ENCODE measurements around the gene IDNK. TPM values are rescaled to one million over a fixed set of nuclear protein-coding genes. Genes with fewer than 3 reads are reported as not detected.
A peak's percentile ranks its signal among the peaks of the same experiment; 100 is the strongest.

Gene IDNK
- total RNA-seq, 1 donor from 2014 or later, result 4.3 TPM

- H3K4me1 Mint-ChIP-seq (ENCODE audit: unreplicated experiment), result no peaks in the 10 kb centered on the region
- no peaks in the 10 kb centered on the region for H3K27me3 Mint-ChIP-seq (ENCODE audit: unreplicated experiment)
- H3K4me3 Mint-ChIP-seq (ENCODE audit: unreplicated experiment), result no peak overlapping the region
- no peak for DNase-seq (ENCODE audit: extremely low spot score, unreplicated experiment)
- TF ChIP-seq, protein P1, sequence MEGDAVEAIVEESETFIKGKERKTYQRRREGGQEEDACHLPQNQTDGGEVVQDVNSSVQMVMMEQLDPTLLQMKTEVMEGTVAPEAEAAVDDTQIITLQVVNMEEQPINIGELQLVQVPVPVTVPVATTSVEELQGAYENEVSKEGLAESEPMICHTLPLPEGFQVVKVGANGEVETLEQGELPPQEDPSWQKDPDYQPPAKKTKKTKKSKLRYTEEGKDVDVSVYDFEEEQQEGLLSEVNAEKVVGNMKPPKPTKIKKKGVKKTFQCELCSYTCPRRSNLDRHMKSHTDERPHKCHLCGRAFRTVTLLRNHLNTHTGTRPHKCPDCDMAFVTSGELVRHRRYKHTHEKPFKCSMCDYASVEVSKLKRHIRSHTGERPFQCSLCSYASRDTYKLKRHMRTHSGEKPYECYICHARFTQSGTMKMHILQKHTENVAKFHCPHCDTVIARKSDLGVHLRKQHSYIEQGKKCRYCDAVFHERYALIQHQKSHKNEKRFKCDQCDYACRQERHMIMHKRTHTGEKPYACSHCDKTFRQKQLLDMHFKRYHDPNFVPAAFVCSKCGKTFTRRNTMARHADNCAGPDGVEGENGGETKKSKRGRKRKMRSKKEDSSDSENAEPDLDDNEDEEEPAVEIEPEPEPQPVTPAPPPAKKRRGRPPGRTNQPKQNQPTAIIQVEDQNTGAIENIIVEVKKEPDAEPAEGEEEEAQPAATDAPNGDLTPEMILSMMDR (IDR thresholded peaks at IDR 0.05), result no peak
- peaks cover 44% of the 10 kb centered on the region for H3K36me3 Mint-ChIP-seq (ENCODE audit: unreplicated experiment)
- peaks cover 3% of the 10 kb centered on the region for H3K9me3 Mint-ChIP-seq (ENCODE audit: unreplicated experiment)
- no peak overlapping the region for H3K27ac Mint-ChIP-seq (ENCODE audit: unreplicated experiment)
Observed at GRCh38 chr9:83652433-83652832, 29.5 kb downstream of the IDNK start.

- no peak for DNase-seq (ENCODE audit: extremely low spot score, unreplicated experiment)
- no peak overlapping the region for H3K27ac Mint-ChIP-seq (ENCODE audit: unreplicated experiment)
- H3K27me3 Mint-ChIP-seq (ENCODE audit: unreplicated experiment), result no peaks in the 10 kb centered on the region
- TF ChIP-seq, protein P1 (IDR thresholded peaks at IDR 0.05), result no peak
- H3K4me1 Mint-ChIP-seq (ENCODE audit: unreplicated experiment), result no peaks in the 10 kb centered on the region
- H3K4me3 Mint-ChIP-seq (ENCODE audit: unreplicated experiment), result no peak overlapping the region
- peaks cover 3% of the 10 kb centered on the region for H3K9me3 Mint-ChIP-seq (ENCODE audit: unreplicated experiment)
- H3K36me3 Mint-ChIP-seq (ENCODE audit: unreplicated experiment), result peaks cover 52% of the 10 kb centered on the region
Observed at GRCh38 chr9:83655433-83655832, 32.5 kb downstream of the IDNK start.

GRCh38 chr9:83656032-83656680 is 33.2 kb downstream of the IDNK start:
- H3K27ac Mint-ChIP-seq (ENCODE audit: unreplicated experiment), result no peak overlapping the region
- TF ChIP-seq, protein P1 (IDR thresholded peaks at IDR 0.05), result no peak
- H3K4me3 Mint-ChIP-seq (ENCODE audit: unreplicated experiment), result no peak overlapping the region
- no peaks in the 10 kb centered on the region for H3K4me1 Mint-ChIP-seq (ENCODE audit: unreplicated experiment)
- H3K9me3 Mint-ChIP-seq (ENCODE audit: unreplicated experiment), result peaks cover 3% of the 10 kb centered on the region
- H3K36me3 Mint-ChIP-seq (ENCODE audit: unreplicated experiment), result peaks cover 49% of the 10 kb centered on the region
- H3K27me3 Mint-ChIP-seq (ENCODE audit: unreplicated experiment), result no peaks in the 10 kb centered on the region
- no peak for DNase-seq (ENCODE audit: extremely low spot score, unreplicated experiment)

- no peak for DNase-seq (ENCODE audit: extremely low spot score, unreplicated experiment)
- Mint-ChIP-seq H3K4me1 (ENCODE audit: unreplicated experiment) (no peaks in the 10 kb centered on the region), H3K27me3 (ENCODE audit: unreplicated experiment) (no peaks in the 10 kb centered on the region), H3K9me3 (ENCODE audit: unreplicated experiment) (peaks cover 3% of the 10 kb centered on the region), H3K4me3 (ENCODE audit: unreplicated experiment) (no peak overlapping the region), H3K36me3 (ENCODE audit: unreplicated experiment) (peaks cover 46% of the 10 kb centered on the region), H3K27ac (ENCODE audit: unreplicated experiment) (no peak overlapping the region)
- TF ChIP-seq, protein P1 (IDR thresholded peaks at IDR 0.05), result no peak
Observed at GRCh38 chr9:83656952-83657351, 34.0 kb downstream of the IDNK start.

GRCh38 chr9:83662933-83663332 is 40.0 kb downstream of the IDNK start:
- Mint-ChIP-seq H3K4me3 (ENCODE audit: unreplicated experiment) (no peak overlapping the region), H3K27me3 (ENCODE audit: unreplicated experiment) (no peaks in the 10 kb centered on the region), H3K27ac (ENCODE audit: unreplicated experiment) (peak overlapping the region; percentile 14), H3K36me3 (ENCODE audit: unreplicated experiment) (peaks cover 44% of the 10 kb centered on the region), H3K4me1 (ENCODE audit: unreplicated experiment) (no peaks in the 10 kb centered on the region), H3K9me3 (ENCODE audit: unreplicated experiment) (no peaks in the 10 kb centered on the region)
- TF ChIP-seq, protein P1 (IDR thresholded peaks at IDR 0.05), result no peak
- no peak for DNase-seq (ENCODE audit: extremely low spot score, unreplicated experiment)
